IMR-90 (cell line): ENCODE data around the gene DGKE. TPM values are rescaled to one million over a fixed set of nuclear protein-coding genes. Genes with fewer than 3 reads are reported as not detected.

Experiments
- ATAC-seq: fragments of 200-7000 bp; cut with Tn5 transposase; 2 replicates; pipeline ENCODE4 v1.9.1; 2020; ENCODE audit warnings: low read depth, mild to moderate bottlenecking, moderate library complexity
- BruUV-seq: library from RNA; stranded (reverse); fragments of 400-500 nt; replicated peaks from 2 replicates; lab custom pipeline; 2021; lab: Mats Ljungman, UMichigan
- CTCF ChIA-PET: fragments of 300-600 bp; formaldehyde crosslinking; extraction: SDS; loops from one replicate; lab custom pipeline; 2021; ENCODE audit warnings: antibody characterized with exemption; lab: Yijun Ruan, JAX
- POLR2A ChIA-PET: fragments of 300-600 bp; sonication (Branson Sonifier 250); formaldehyde crosslinking; loops from one replicate; lab custom pipeline; 2022; ENCODE audit warnings: antibody characterized with exemption; ENCODE audit not compliant: unreplicated experiment; lab: Charles Lee
- DNase-seq: peaks from one replicate; pipeline ENCODE4 v3.0.0; 2013
- H2AFZ ChIP-seq: replicated peaks from 2 replicates; pipeline ENCODE3; 2013; ENCODE audit warnings: low read length, mild to moderate bottlenecking; ENCODE audit not compliant: poor library complexity
- H2AK5ac ChIP-seq: 2 replicates; pipeline ENCODE4 v1.6.1; 2013; ENCODE audit warnings: low read depth, low read length, inconsistent platforms
- H2AK9ac ChIP-seq: replicated peaks from 2 replicates; pipeline ENCODE3; 2013; ENCODE audit warnings: mild to moderate bottlenecking, low read depth, low read length, moderate library complexity; ENCODE audit not compliant: poor library complexity
- H2BK120ac ChIP-seq: 2 replicates; pipeline ENCODE4 v1.6.1; 2013; ENCODE audit warnings: low read depth, low read length, inconsistent platforms
- H2BK15ac ChIP-seq: 3 replicates; pipeline ENCODE4 v1.6.1; 2013; ENCODE audit warnings: low read depth, low read length, inconsistent platforms
- H2BK20ac ChIP-seq: 2 replicates; pipeline ENCODE4 v1.6.1; 2013; ENCODE audit warnings: low read depth, mild to moderate bottlenecking, inconsistent platforms, low read length, moderate library complexity
- H2BK5ac ChIP-seq: 2 replicates; pipeline ENCODE4 v1.6.1; 2013; ENCODE audit warnings: mild to moderate bottlenecking, low read depth, low read length, inconsistent platforms; ENCODE audit not compliant: poor library complexity, severe bottlenecking
- H3K14ac ChIP-seq: replicated peaks from 2 replicates; pipeline ENCODE4 v1.6.1; 2013; ENCODE audit warnings: low read depth, low read length, inconsistent platforms
- H3K18ac ChIP-seq: 2 replicates; pipeline ENCODE4 v1.6.1; 2013; ENCODE audit warnings: low read depth, low read length, control low read depth
- H3K23ac ChIP-seq: 2 replicates; pipeline ENCODE4 v1.6.1; 2013; ENCODE audit warnings: low read depth, low read length, inconsistent platforms
- H3K27ac ChIP-seq: 2 replicates; pipeline ENCODE4 v1.5.1; 2013; ENCODE audit warnings: mild to moderate bottlenecking, control low read depth, low read length; ENCODE audit not compliant: insufficient read depth
- H3K27me3 ChIP-seq: 2 replicates; pipeline ENCODE4 v1.6.1; 2013; ENCODE audit warnings: low read length; ENCODE audit not compliant: control insufficient read depth, insufficient read depth
- H3K36me3 ChIP-seq: 2 replicates; pipeline ENCODE4 v1.6.1; 2013; ENCODE audit warnings: low read length, mixed read lengths; ENCODE audit not compliant: control insufficient read depth, insufficient read depth
- H3K4ac ChIP-seq: 2 replicates; pipeline ENCODE4 v1.6.1; 2013; ENCODE audit warnings: low read depth, low read length, inconsistent platforms
- H3K4me1 ChIP-seq: 2 replicates; pipeline ENCODE4 v1.6.1; 2013; ENCODE audit warnings: low read length, mixed read lengths; ENCODE audit not compliant: control insufficient read depth, insufficient read depth
- H3K4me2 ChIP-seq: 2 replicates; pipeline ENCODE4 v1.6.1; 2013; ENCODE audit warnings: low read depth, mild to moderate bottlenecking, control low read depth, low read length, moderate library complexity
- H3K4me3 ChIP-seq: 2 replicates; pipeline ENCODE4 v1.5.1; 2013; ENCODE audit warnings: low read depth, mild to moderate bottlenecking, control low read depth, low read length, moderate library complexity; ENCODE audit not compliant: insufficient read depth
- H3K56ac ChIP-seq: 2 replicates; pipeline ENCODE4 v1.6.1; 2013; ENCODE audit warnings: low read length, inconsistent platforms; ENCODE audit not compliant: insufficient read depth; ENCODE audit errors: extremely low read depth
- H3K79me1 ChIP-seq, 2 experiments: 2 replicates each; pipeline ENCODE4 v1.6.1; 2013; ENCODE audit warnings: low read length in 2 of 2, inconsistent platforms in 1 of 2, low read depth in 1 of 2
- H3K9ac ChIP-seq: 2 replicates; pipeline ENCODE4 v1.6.1; 2013; ENCODE audit warnings: low read depth, low read length, control low read depth
- H3K9me1 ChIP-seq: 2 replicates; pipeline ENCODE4 v1.6.1; 2013; ENCODE audit warnings: low read length, inconsistent platforms; ENCODE audit not compliant: insufficient read depth
- H3K9me3 ChIP-seq: 2 replicates; pipeline ENCODE4 v1.6.1; 2013; ENCODE audit warnings: low read length; ENCODE audit not compliant: control insufficient read depth, insufficient read depth
- H4K20me1 ChIP-seq: 2 replicates; pipeline ENCODE4 v1.6.1; 2013; ENCODE audit warnings: low read length, inconsistent platforms; ENCODE audit not compliant: insufficient read depth
- H4K5ac ChIP-seq: 2 replicates; pipeline ENCODE4 v1.6.1; 2013; ENCODE audit warnings: mild to moderate bottlenecking, low read depth, low read length, control low read depth
- H4K8ac ChIP-seq, 2 experiments: 2 replicates each; pipeline ENCODE4 v1.6.1; 2013; ENCODE audit warnings: low read depth in 2 of 2, low read length in 2 of 2, control low read depth in 1 of 2, inconsistent platforms in 1 of 2
- H4K91ac ChIP-seq: 2 replicates; pipeline ENCODE4 v1.6.1; 2013; ENCODE audit warnings: low read depth, low read length, inconsistent platforms; ENCODE audit not compliant: insufficient read depth
- BHLHE40 ChIP-seq: fragments of 150-350 bp; IDR thresholded peaks from 2 replicates; pipeline ENCODE4 v1.6.1; 2016; ENCODE audit warnings: mild to moderate bottlenecking, low read depth, low read length
- CEBPB ChIP-seq: IDR thresholded peaks from 2 replicates; pipeline ENCODE4 v1.6.1; 2012; ENCODE audit warnings: low read depth, low read length, improper control_type of control experiment
- CHD1 ChIP-seq: IDR thresholded peaks from 2 replicates; pipeline ENCODE4 v1.6.1; 2012; ENCODE audit warnings: low read depth, low read length, improper control_type of control experiment
- CTCF ChIP-seq: conservative IDR thresholded peaks from 2 replicates; pipeline ENCODE4 v1.5.1; 2012; ENCODE audit warnings: mild to moderate bottlenecking, low read depth, low read length, improper control_type of control experiment
- ELK1 ChIP-seq: fragments of 150-350 bp; IDR thresholded peaks from 2 replicates; pipeline ENCODE4 v1.6.1; 2016; ENCODE audit warnings: low read depth, mild to moderate bottlenecking, low read length, moderate library complexity, borderline replicate concordance
- FOS ChIP-seq: fragments of 150-350 bp; IDR thresholded peaks from 2 replicates; pipeline ENCODE4 v1.6.1; 2016; ENCODE audit warnings: low read depth, low read length
- MAFK ChIP-seq: IDR thresholded peaks from 2 replicates; pipeline ENCODE4 v1.6.1; 2012; ENCODE audit warnings: low read depth, low read length, improper control_type of control experiment
- MAZ ChIP-seq: IDR thresholded peaks from 2 replicates; pipeline ENCODE4 v1.6.1; 2012; ENCODE audit warnings: low read depth, mild to moderate bottlenecking, low read length, improper control_type of control experiment, moderate library complexity, borderline replicate concordance
- MXI1 ChIP-seq: IDR thresholded peaks from 2 replicates; pipeline ENCODE4 v1.6.1; 2012; ENCODE audit warnings: low read depth, mild to moderate bottlenecking, low read length, moderate library complexity, borderline replicate concordance
- NFE2L2 ChIP-seq: fragments of 150-350 bp; IDR thresholded peaks from 2 replicates; pipeline ENCODE4 v1.6.1; 2016; ENCODE audit warnings: low read depth, mild to moderate bottlenecking, low read length
- POLR2A ChIP-seq: IDR thresholded peaks from 2 replicates; pipeline ENCODE4 v1.6.1; 2012; ENCODE audit warnings: mild to moderate bottlenecking, low read depth, low read length
- RAD21 ChIP-seq: IDR thresholded peaks from 2 replicates; pipeline ENCODE4 v1.6.1; 2012; ENCODE audit warnings: low read length, improper control_type of control experiment
- RCOR1 ChIP-seq: IDR thresholded peaks from 2 replicates; pipeline ENCODE4 v1.6.1; 2012; ENCODE audit warnings: mild to moderate bottlenecking, low read length, improper control_type of control experiment; ENCODE audit not compliant: insufficient replicate concordance
- RFX5 ChIP-seq: IDR thresholded peaks from 2 replicates; pipeline ENCODE4 v1.8.0; 2012; ENCODE audit warnings: low read depth, mild to moderate bottlenecking, low read length, moderate library complexity
- SMC3 ChIP-seq: fragments of 150-350 bp; IDR thresholded peaks from 2 replicates; pipeline ENCODE4 v1.6.1; 2016; ENCODE audit warnings: low read depth, mild to moderate bottlenecking, antibody characterized with exemption, low read length, moderate library complexity
- USF2 ChIP-seq: fragments of 150-350 bp; IDR thresholded peaks from 2 replicates; pipeline ENCODE4 v1.6.1; 2017; ENCODE audit warnings: mild to moderate bottlenecking, antibody characterized with exemption, low read length, low read depth
- WGBS, 2 experiments: methylation state at CpG; one replicate each; pipeline versions ENCODE4 v1.1.5 to v1.1.7; 2013; ENCODE audit warnings: missing lambda C conversion rate in 2 of 2; ENCODE audit not compliant: insufficient read length in 1 of 2; ENCODE audit errors: extremely low coverage in 2 of 2; 5-methylcytosine and 5-hydroxymethylcytosine counted together
- dilution Hi-C: fragments of 300-500 bp; cut with HindIII; formaldehyde crosslinking; loops from one replicate; pipeline ENCODE4 v1.14.3; 2018; ENCODE audit warnings: low sequenced_read_pairs; ENCODE audit not compliant: unreplicated experiment
- in situ Hi-C: fragments of 300-500 bp; cut with MboI; formaldehyde crosslinking; loops from 3 replicates; pipeline ENCODE4 v1.14.3; 2019; ENCODE audit warnings: low sequenced_read_pairs, inconsistent platforms, mixed read lengths
- intact Hi-C: fragments of 100-400 bp; cut with micrococcal nuclease; formaldehyde crosslinking; loops from 2 replicates; pipeline ENCODE4 v1.10.0; 2022
- polyA plus RNA-seq, 3 experiments: library from polyadenylated mRNA; depleted of rRNA; stranded (reverse); fragments of >200 nt; gene quantifications; 2 replicates each; pipeline ENCODE4 v1.2.3, GENCODE V29; 2012; ENCODE audit warnings: low replicate concordance in 1 of 3
- total RNA-seq: library from RNA; depleted of rRNA; stranded (reverse); fragments of >200 nt; gene quantifications from 2 replicates; pipeline ENCODE4 v1.2.3, GENCODE V29; 2012

Gene DGKE
- total and polyA plus RNA-seq, 2 of the 4 experiments (the other 2 are of a cell fraction), result 3.9 to 5.0 TPM

- no peak overlapping the region for H2BK20ac ChIP-seq
- POLR2A ChIA-PET, result no interaction called here
- H2AK5ac ChIP-seq, result no peak overlapping the region
- no peak overlapping the region for H2AFZ ChIP-seq
- no peak overlapping the region for H4K91ac ChIP-seq
- H3K27ac ChIP-seq, result no peak overlapping the region
- BruUV-seq, result no TSS peak
- no peaks in the 10 kb centered on the region for H3K9me3 ChIP-seq
- no peaks in the 10 kb centered on the region for H3K27me3 ChIP-seq
- no peak overlapping the region for H2BK120ac ChIP-seq
- no peaks in the 10 kb centered on the region for H4K20me1 ChIP-seq
- CTCF ChIA-PET, result no interaction called here
- peaks cover 9% of the 10 kb centered on the region for H3K36me3 ChIP-seq
- H3K9ac ChIP-seq, result no peak overlapping the region
- no peak overlapping the region for H3K18ac ChIP-seq
- dilution Hi-C loops (no loop called here), in situ Hi-C loops (no loop called here), intact Hi-C loops (no loop called here)
- H3K79me1 ChIP-seq, result no peaks in the 10 kb centered on the region
- no peak overlapping the region for H2BK15ac ChIP-seq
- no peak overlapping the region for H4K8ac ChIP-seq
- no peak overlapping the region for H2BK5ac ChIP-seq
- ATAC-seq (no peak), DNase-seq (no peak)
- no peak overlapping the region for H4K5ac ChIP-seq
- H3K4ac ChIP-seq, result no peak overlapping the region
- H3K56ac ChIP-seq, result no peak overlapping the region
- no peaks in the 10 kb centered on the region for H3K9me1 ChIP-seq
- no peak for TF ChIP-seq MAFK
- no peak for TF ChIP-seq RFX5
- TF ChIP-seq CTCF, result no peak
- TF ChIP-seq MXI1, result no peak
- no peak for TF ChIP-seq POLR2A
- TF ChIP-seq CEBPB, result no peak
- TF ChIP-seq BHLHE40, result no peak
- TF ChIP-seq RCOR1, result no peak
- no peak for TF ChIP-seq NFE2L2
- no peak for TF ChIP-seq RAD21
- no peak for TF ChIP-seq CHD1
- no peak for TF ChIP-seq ELK1
- TF ChIP-seq FOS, result no peak
- no peak for TF ChIP-seq USF2
- TF ChIP-seq MAZ, result no peak
- TF ChIP-seq SMC3, result no peak
- 0% methylated on average over 1 of the region's 3 CpGs; no CpG with 5 or more reads in 1 of the 2 experiments for whole genome bisulfite sequencing, 2 experiments
- no peak overlapping the region for H3K4me2 ChIP-seq
- no peak overlapping the region for H3K23ac ChIP-seq
- no peak overlapping the region for H2AK9ac ChIP-seq
- no peak overlapping the region for H3K4me3 ChIP-seq
- H3K4me1 ChIP-seq, result no peaks in the 10 kb centered on the region
- no peak overlapping the region for H3K14ac ChIP-seq
These were observed 15.2 kb downstream of the DGKE start for GRCh38 chr17:56849131-56849530.
